HG03025 (cell line): ENCODE results near the gene LRP1B.
"Not testable (repeated sequence)": the region's sequence is repeated elsewhere in the genome, so short reads cannot be mapped to it uniquely, and the experiment has no call there.

Source experiments
- ATAC-seq: cut with Tn5 transposase; IDR thresholded peaks from one replicate; pipeline ENCODE4 v1.9.1; 2021; ENCODE audit warnings: mild to moderate bottlenecking, moderate library complexity; ENCODE audit not compliant: unreplicated experiment, low FRiP score

The LRP1B gene

GRCh38 chr2:141207036-141207385 is 923.8 kb downstream of the LRP1B start:
- peak; percentile 51 for ATAC-seq

DNA sequence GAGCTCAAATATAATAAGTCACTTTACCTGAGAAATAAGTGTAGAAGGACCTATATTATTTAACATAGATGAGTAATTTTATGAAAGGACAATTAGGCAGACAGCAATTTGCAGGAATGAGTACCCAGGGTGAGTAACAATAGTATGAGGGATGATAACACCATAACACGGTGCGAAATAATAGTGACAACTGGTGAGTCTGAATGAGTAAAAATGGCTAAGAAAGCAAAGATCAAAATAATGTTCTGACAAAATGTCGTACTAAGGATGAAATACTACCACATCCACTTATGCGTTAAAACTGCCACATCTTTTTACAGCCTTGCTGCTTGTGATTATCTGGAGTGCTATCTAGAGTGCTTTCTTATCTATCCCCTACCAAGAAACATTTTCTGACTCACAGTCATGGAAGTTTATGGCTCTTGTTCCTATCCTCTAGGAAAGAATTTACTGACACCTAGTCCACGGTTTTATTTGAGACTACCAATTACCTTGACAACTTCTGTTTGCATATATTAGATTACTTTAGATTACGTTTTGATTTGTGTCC is 929.7 kb downstream of the LRP1B start:
- ATAC-seq: no peak

DNA sequence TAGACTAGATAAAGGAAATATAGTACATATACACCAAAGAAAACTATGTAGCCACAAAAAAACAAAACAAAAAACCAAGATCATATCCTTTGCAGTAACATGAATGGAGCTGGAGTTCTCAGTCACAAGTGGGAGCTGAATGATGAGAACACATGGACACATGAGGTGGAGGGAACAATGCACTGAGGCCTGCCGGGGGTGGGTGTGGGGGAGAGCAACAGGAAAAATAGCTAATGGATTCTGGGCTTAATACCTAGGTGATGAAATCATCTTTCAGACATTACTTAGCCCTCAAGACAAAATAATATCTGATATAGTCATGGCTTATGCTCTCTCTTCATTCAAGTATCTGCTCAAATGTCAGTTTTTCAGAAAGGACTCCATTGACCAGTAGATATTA is 930.6 kb downstream of the LRP1B start:
- ATAC-seq: no peak

- no peak for ATAC-seq
These were observed 931.1 kb downstream of the LRP1B start for GRCh38 chr2:141199711-141200110.

- no peak for ATAC-seq
These were observed 935.7 kb downstream of the LRP1B start for GRCh38 chr2:141195087-141195486.

- no peak for ATAC-seq
These were observed 943.8 kb downstream of the LRP1B start for GRCh38 chr2:141187075-141187439.

GRCh38 chr2:141186413-141187074 is 944.3 kb downstream of the LRP1B start:
- ATAC-seq: no peak

GRCh38 chr2:141182246-141182645 is 948.6 kb downstream of the LRP1B start:
- no peak for ATAC-seq

DNA sequence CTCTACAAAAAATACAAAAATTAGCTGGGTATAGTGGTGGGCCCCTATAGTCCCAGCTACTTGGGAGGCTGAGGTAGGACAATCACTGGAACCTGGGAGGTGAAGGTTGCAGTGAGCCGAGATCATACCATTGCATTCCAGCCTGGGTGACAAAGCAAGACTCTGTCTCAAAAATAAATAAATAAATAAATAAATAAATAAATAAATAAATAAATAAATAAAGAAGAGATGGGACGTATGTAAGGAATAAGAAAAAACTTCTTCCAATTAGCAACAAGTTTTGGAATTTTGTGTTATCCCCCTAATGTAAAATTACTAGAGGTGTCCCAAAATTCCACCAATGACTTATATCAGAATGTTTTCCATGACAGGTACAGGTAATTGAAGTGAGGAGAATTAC is 961.7 kb downstream of the LRP1B start:
- ATAC-seq: not testable (repeated sequence)

- ATAC-seq: no peak
These were observed 968.5 kb downstream of the LRP1B start for GRCh38 chr2:141162314-141162713.

DNA sequence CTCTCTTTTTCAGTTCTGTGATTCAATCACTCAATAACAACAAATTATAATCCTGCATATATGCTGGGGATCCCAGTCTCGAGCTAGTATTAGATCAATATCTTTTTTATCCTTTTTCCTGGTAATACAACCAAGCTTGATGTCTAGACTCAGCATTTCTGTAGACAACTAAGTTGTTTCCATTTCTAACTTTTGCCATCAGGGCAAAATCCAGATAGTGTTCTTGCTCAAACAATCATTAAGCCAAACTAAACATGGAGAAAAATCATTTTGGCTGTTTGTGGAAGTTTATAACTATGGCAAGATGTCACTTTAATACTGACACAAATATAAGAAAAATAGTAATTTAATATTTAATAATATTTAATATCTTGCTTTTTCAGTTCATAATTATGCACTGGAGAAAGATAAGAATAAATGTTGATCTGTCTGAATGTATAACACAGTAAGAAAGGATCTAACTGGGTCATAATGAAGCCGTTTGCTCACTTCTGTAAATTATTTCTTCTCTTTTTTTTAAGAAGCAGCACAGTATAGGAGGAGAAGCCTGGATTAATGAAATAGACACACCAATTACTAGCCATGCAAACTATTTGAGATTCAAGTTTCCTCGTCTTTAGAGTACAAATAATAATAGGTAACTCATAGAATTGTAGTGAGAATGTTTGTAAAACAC is 979.1 kb downstream of the LRP1B start:
- no peak for ATAC-seq

DNA sequence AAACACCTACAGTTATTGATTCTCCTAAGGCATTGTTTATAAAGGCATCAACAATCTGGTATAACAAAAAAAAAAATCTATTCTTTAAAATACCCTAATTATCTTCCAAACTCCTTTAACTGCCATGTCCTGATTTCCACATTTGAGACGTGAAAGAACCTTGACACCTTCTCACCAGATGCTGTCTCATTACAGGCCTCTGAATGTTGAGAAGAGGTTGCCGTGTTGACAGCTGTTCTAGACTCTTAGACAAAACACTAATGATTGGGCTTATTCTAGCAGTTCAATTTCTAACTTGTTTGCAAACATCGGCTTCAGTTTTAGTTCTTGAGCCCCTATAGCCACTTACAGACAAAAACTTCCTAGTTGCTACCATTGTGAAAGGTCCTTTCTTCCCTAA is 988.8 kb downstream of the LRP1B start:
- ATAC-seq: no peak

GRCh38 chr2:141137122-141137693 is 993.6 kb downstream of the LRP1B start:
- ATAC-seq: no peak

DNA sequence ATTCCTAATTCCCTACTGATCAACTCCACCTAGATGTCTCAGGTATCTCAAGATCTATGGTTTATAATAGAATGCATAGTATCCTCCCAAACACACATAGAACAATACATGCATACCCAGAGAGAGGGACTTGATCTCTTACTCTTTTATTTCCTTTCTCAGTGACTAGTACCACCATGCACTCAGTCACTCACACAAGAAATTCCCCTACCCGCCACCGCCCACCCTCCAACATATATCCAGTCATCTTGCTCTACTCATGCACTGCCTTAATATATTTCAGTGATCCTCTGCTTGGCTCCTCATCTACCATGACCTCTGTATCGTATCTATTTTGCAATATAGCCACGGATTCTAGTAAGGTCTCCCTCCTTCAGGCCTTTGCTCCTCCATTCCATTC is 996.9 kb downstream of the LRP1B start:
- ATAC-seq: no peak

DNA sequence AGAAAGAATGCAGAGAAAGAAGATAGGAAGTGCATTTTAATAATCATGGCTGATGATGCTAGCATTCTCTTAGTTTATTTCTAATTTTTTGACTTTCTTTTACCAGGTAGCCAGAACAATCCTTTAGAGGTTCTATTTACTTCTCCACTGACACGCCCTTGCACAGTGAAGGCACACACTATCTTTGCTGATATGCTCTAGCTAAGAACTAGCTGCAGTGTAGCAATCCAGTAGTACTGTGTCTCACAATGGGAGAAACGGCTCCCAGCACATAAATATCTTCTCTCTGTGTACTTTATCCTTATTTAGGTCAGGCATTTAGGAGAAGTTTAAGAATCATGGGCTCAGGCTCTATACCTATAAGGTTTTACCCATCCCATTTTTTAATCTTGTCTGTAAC is 1005.4 kb downstream of the LRP1B start:
- no peak for ATAC-seq

DNA sequence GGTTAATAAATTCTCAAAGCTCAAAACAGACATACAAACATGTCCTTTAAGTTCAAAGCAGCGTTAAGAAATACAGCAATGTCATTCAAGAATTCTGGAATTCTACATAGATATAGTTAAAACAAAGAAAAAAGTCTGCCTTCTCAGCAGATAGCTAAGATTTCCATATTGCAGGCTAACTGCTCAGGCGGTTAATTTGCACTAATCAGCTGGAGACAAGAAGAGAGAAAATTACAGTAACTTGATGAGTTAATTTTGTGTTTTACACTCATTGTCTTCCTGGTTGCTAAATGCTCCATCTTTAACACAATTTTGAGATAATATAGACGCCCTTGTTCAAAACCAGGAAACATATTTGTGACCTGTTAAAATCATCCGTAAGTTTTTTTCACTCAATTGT is 1012.0 kb downstream of the LRP1B start:
- ATAC-seq: no peak

DNA sequence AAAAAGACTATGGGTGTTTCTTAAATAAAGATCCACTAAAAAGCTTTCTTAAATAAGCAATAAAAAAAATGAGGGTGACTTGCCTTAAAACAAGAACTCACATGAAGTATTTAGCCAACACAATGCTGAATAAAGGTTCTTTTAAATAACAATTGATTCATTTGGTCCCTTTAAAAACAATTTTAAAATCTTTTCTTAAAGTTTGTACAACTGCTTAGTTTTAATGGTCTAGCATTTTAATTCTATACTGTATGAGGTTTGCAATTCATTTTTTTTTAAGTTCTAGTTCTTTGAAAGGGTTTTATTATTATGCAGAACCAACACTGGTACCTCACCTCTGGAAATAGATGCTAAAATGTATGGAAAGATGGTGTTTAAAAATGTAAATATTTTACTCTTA is 1017.5 kb downstream of the LRP1B start:
- ATAC-seq: no peak

GRCh38 chr2:141109633-141110032 is 1021.2 kb downstream of the LRP1B start:
- ATAC-seq: no peak

DNA sequence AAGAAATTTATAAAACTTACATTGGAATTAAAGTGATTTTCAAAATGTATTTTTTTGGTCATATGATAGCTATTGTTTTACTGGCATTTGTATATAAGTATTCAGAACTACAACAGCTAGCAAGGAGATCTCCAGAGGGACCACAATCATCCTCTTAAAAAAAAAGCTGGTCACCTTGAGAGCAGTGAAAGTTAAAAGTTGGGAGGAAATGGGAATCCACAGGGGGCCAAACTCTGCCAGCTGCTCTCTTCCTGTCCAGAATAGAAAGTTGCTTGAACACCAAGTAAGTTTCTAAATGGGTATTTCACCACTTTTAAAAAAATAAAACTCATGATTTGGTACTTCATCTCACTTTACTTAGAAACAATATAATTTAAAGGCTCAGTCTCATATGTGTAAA is 1025.1 kb downstream of the LRP1B start:
- ATAC-seq: no peak

GRCh38 chr2:141103216-141103615 is 1027.6 kb downstream of the LRP1B start:
- no peak for ATAC-seq

DNA sequence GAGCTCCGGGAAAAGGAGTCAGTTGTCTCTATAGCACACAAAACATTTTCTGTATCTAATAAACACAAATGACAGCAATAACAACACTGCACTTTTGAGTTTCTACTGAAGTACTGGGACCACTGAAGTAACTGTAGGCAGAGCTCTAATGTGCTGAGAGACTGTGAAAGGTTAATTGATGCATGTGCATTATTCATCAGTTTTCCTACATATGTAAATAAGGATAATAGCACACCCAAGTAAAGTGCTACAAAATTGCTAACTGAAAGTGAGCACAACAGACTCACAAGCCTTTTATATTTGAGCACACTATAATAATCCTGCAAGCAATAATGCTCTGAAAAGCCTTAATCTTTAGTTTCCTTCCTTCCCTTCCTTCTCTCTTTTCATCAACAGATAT is 1051.6 kb downstream of the LRP1B start:
- ATAC-seq: no peak

DNA sequence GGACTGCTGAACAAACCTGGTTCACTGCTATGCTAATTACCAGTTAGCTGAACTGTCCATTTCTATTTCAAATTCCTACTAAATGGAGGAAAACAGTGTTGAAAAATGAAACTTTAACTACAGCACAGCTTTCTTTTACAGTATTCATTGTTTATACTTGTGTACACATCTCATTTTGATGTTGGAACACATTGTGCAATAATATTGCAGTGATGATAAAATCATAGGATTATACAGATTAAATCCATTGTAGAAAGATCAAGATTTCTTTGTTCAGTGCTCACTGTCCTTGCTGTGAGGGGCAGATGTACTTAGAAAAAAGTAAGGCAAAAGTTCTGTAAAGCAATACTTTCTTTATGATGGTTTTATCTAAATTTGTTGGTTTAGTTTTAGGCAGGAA is 1055.1 kb downstream of the LRP1B start:
- ATAC-seq: no peak
